ENCODE measurements around the gene BOLA3. TPM values are rescaled to one million over a fixed set of nuclear protein-coding genes. Genes with fewer than 3 reads are reported as not detected.

Gene BOLA3
- total and polyA plus RNA-seq, 10 of the 15 experiments (the other 5 are each of a cell fraction or from before 2014, with no cell fraction given), result 62.6 to 300 (median 134) TPM

GRCh38 chr2:74186038-74186437 is 38.3 kb upstream of the BOLA3 start (continued):
- TF ChIP-seq SMARCA5 (IDR thresholded peaks at IDR 0.05) (peak; percentile 62; the same call in 1 of the 2 replicates), BCL11A (IDR thresholded peaks at IDR 0.05; ENCODE audit: low read depth, low read length) (peak; percentile 49; the same call in 1 of the 2 replicates), ZNF622 (IDR thresholded peaks at IDR 0.05) (no peak), E2F4 (IDR thresholded peaks at IDR 0.05; ENCODE audit: low read depth, low read length) (no peak), IKZF2 (IDR thresholded peaks at IDR 0.05) (peak; percentile 84 to 86)

GRCh38 chr2:74183878-74184277 is 36.2 kb upstream of the BOLA3 start:
- DNase-seq (ENCODE audit: low read depth, low spot score) (no peak), FAIRE-seq (peak; percentile 52), ATAC-seq (no peak)
- Histone ChIP-seq H3K79me2 (ENCODE audit: control insufficient read depth, insufficient read depth, low read length) (peaks cover 2% of the 10 kb centered on the region; the same call in 1 of the 2 replicates), H2AFZ (ENCODE audit: control insufficient read depth, low read depth, low read length) (peak overlapping the region; percentile 73), H4K20me1 (ENCODE audit: control insufficient read depth, insufficient read depth) (no peaks in the 10 kb centered on the region), H3K27me3 (replicated peaks in 1 of 2; ENCODE audit: control insufficient read depth in 2 of 2, insufficient read depth in 2 of 2, low read length in 1 of 2) (no peaks in the 10 kb centered on the region), H3K9ac (ENCODE audit: control insufficient read depth, insufficient read depth, low read length) (peak overlapping the region; percentile 18; the same call in 1 of the 2 replicates), H3K4me1 (ENCODE audit: control insufficient read depth, insufficient read depth, low read length) (peaks cover 56% of the 10 kb centered on the region), H3K4me2 (ENCODE audit: control insufficient read depth, insufficient read depth) (peak overlapping the region; percentile 21), H3K9me3 (replicated peaks; ENCODE audit: control insufficient read depth, insufficient read depth, low read length) (no peaks in the 10 kb centered on the region), H3K4me3 (no peak overlapping the region), H3K36me3 (ENCODE audit: control insufficient read depth in 2 of 2, insufficient read depth in 2 of 2, low read length in 1 of 2) (no peaks in the 10 kb centered on the region), H3K27ac (ENCODE audit: control insufficient read depth, insufficient read depth) (peak overlapping the region; percentile 65)
- intact Hi-C loops (cut with micrococcal nuclease; ENCODE audit: unreplicated experiment), result no loop called here
- no TSS peak for BruUV-seq (replicated peaks)
- ChIA-PET POLR2A (interaction anchor here (1.2 to 8.2 kb wide), 4 partner anchors 12 to 22 kb away, joined by 4 to 83 read pairs (median 10); partner anchors contain the start of gene MTHFD2), CTCF (interaction anchor here (0.8 to 8.5 kb wide), 4 partner anchors 8 to 15 kb away, joined by 3 to 90 read pairs (median 8); partner anchors contain the start of gene MTHFD2), SMC1A (ENCODE audit: uncharacterized antibody, unreplicated experiment) (interaction anchor here (1.3 to 2.1 kb wide), 4 partner anchors 15 to 24 kb away, joined by 5 to 9 read pairs (median 8); partner anchors contain the start of gene MTHFD2), RAD21 (ENCODE audit: unreplicated experiment) (interaction anchor here (1.3 to 2.8 kb wide), 3 partner anchors 8 to 16 kb away, joined by 4 to 14 read pairs (median 6); partner anchors contain the start of gene MTHFD2)
- in situ Hi-C loops (cut with MboI), result no loop called here
- TF ChIP-seq BHLHE40 (IDR thresholded peaks at IDR 0.05; ENCODE audit: borderline replicate concordance in 1 of 2, low read depth in 2 of 2, low read length in 1 of 2) (0 out of 4 replicates have a peak, but pooled peaks of 1 of the 2 experiments have one; percentile 6), PKNOX1 (IDR thresholded peaks at IDR 0.05) (peak; percentile 24; the same call in 1 of the 2 replicates), ZNF217 (IDR thresholded peaks at IDR 0.05) (no peak), SKIL (IDR thresholded peaks at IDR 0.05; ENCODE audit: low read depth, poor library complexity, severe bottlenecking) (peak; percentile 52), NR2C2 (IDR thresholded peaks at IDR 0.05; ENCODE audit: borderline replicate concordance, control insufficient read depth, insufficient read length, low read depth) (no peak), EED (IDR thresholded peaks at IDR 0.05; ENCODE audit: low read depth) (0 out of 2 replicates have a peak, but pooled peaks have one; percentile 8), CBX3 (IDR thresholded peaks at IDR 0.05; ENCODE audit: borderline replicate concordance, low read depth) (no peak)
- WGBS (ENCODE audit: insufficient coverage, insufficient replicate concordance, low lambda C conversion rate, missing lambda C conversion rate), result 51% methylated on average over 2 of the region's 2 CpGs
